ENCODE results near the gene KCNK5. TPM values are rescaled to one million over a fixed set of nuclear protein-coding genes. Genes with fewer than 3 reads are reported as not detected.

KCNK5 gene
- total and polyA plus RNA-seq, 9 of the 15 experiments (the other 6 are each of a cell fraction or from before 2014, with no cell fraction given) = 1.5 to 45.8 (median 25.8) TPM

GRCh38 chr6:39143238-39143930, 85.9 kb downstream of the KCNK5 start:
- H3K4me2 ChIP-seq (ENCODE audit: insufficient read depth, low read length) = no peak overlapping the region
- H3K4me1 ChIP-seq (replicated peaks in 1 of 2; ENCODE audit: control insufficient read depth in 2 of 2, insufficient read depth in 2 of 2, low read length in 2 of 2) = no peaks in the 10 kb centered on the region
- H4K20me1 ChIP-seq (replicated peaks; ENCODE audit: control insufficient read depth, insufficient read depth, low read length) = no peaks in the 10 kb centered on the region
- peaks cover 12 to 20% of the 10 kb centered on the region in 2 experiments; a peak in 3 of 5 replicates for H3K27me3 ChIP-seq (ENCODE audit: control insufficient read depth in 2 of 2, insufficient read depth in 2 of 2, low read length in 2 of 2)
- H3K36me3 ChIP-seq (ENCODE audit: control insufficient read depth, insufficient read depth, low read length) = no peaks in the 10 kb centered on the region
- in situ Hi-C loops (cut with MboI) (no loop called here), intact Hi-C loops (cut with micrococcal nuclease) (no loop called here)
- no peak overlapping the region for H3K27ac ChIP-seq (ENCODE audit: extremely low read depth, low read depth, low read length)
- H3K9me3 ChIP-seq (replicated peaks; ENCODE audit: control insufficient read depth, insufficient read depth, low read depth, low read length) = no peaks in the 10 kb centered on the region
- DNase-seq (ENCODE audit: extremely low read depth in 1 of 4, low spot score in 3 of 4) = no peak
- POLR2A ChIA-PET = interaction anchor here (0.7 kb wide), 1 partner anchor 319 kb away, joined by 3 read pairs; no protein-coding TSS in a partner anchor
- 43% methylated on average over 13 of the region's 13 CpGs for WGBS (ENCODE audit: insufficient coverage, low coverage, missing lambda C conversion rate)
- no peaks in the 10 kb centered on the region for H3K9me1 ChIP-seq (ENCODE audit: control insufficient read depth, insufficient read depth, low read length)
- no peak overlapping the region for H3K4me3 ChIP-seq
- no peaks in the 10 kb centered on the region for H3K79me2 ChIP-seq (ENCODE audit: control insufficient read depth, insufficient read depth, low read length)
- no peak overlapping the region for H2AFZ ChIP-seq (ENCODE audit: low read depth, low read length)
- peak; percentile 11 for FAIRE-seq
- H3K9ac ChIP-seq (ENCODE audit: insufficient read depth in 1 of 2, low read depth in 2 of 2, low read length in 2 of 2) = no peak overlapping the region
- no peak for TF ChIP-seq MCM3 (IDR thresholded peaks at IDR 0.05)
- no peak for TF ChIP-seq NKRF (IDR thresholded peaks at IDR 0.05; ENCODE audit: borderline replicate concordance)
- TF ChIP-seq NCOA1 (IDR thresholded peaks at IDR 0.05; ENCODE audit: low read depth) = no peak
- ATAC-seq = no peak; the same call in 2 of the 3 replicates
- CTCF ChIA-PET (ENCODE audit: low intra/inter-chr PET ratio) = no interaction called here
- no TSS peak for BruUV-seq (replicated peaks)
